HG03060 (cell line): ENCODE results near the gene LDLRAD4.

ENCODE experiments used
- ATAC-seq: cut with Tn5 transposase; IDR thresholded peaks from one replicate; pipeline ENCODE4 v1.9.1; 2021; ENCODE audit warnings: low read depth, moderate number of reproducible peaks; ENCODE audit not compliant: unreplicated experiment

LDLRAD4 gene

DNA sequence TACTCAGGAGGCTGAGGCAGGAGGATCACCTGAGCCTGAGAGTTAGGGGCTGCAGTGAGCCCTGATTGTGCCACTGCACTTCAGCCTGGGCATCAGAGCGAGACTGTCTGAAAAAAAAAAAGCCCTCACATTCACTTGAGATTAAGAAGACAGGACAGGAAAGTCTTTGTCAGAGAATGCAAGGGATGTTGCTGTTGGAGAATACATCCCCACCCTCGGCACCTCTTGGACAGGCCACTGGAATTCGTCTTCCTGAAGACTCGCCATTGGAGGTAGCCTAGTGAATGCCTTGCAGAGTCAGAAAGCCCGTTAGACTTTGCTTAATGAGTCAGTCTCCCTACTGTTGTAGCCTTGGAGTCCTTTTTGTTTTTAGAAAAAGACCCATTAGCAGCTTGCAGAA lies 302.2 kb downstream of the LDLRAD4 start:
- no peak for ATAC-seq

DNA sequence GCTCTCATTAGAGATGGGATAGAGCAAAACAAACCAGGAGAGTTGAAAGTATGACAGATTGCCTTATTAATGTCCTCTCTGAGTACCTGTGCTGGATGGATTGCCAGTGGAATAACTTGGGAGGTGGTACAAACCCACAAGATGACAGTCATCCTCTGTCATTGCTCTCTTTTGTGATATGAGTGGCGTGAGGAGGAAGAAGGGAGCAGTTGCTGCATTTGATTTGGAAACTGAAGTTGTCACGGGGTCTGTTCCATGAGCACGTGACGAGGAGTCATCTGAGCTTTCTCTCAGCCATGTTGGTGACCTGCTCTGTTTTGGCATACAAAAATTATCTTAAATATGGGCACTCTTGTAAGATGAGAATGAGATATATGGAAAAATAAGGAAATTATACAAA lies 302.9 kb downstream of the LDLRAD4 start:
- no peak for ATAC-seq

DNA sequence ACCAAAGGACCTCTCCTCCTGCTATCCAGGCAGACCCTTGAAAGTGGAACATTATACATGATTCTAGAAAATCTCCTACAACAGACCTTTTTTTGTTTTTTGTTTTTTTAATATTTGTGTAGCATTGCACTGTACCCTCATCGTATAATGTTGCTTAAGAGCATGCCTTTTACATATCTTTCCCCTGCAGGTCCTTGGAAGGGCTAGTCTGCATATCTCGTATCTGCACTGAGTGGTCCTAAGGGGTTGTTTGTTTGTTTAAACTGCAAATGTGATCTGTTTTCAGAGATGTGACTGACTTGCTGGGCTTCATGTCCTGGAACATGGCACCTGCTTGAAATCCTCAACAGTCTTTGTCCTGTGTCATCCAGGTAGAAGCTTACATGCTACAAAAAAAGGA lies 303.7 kb downstream of the LDLRAD4 start:
- no peak for ATAC-seq

DNA sequence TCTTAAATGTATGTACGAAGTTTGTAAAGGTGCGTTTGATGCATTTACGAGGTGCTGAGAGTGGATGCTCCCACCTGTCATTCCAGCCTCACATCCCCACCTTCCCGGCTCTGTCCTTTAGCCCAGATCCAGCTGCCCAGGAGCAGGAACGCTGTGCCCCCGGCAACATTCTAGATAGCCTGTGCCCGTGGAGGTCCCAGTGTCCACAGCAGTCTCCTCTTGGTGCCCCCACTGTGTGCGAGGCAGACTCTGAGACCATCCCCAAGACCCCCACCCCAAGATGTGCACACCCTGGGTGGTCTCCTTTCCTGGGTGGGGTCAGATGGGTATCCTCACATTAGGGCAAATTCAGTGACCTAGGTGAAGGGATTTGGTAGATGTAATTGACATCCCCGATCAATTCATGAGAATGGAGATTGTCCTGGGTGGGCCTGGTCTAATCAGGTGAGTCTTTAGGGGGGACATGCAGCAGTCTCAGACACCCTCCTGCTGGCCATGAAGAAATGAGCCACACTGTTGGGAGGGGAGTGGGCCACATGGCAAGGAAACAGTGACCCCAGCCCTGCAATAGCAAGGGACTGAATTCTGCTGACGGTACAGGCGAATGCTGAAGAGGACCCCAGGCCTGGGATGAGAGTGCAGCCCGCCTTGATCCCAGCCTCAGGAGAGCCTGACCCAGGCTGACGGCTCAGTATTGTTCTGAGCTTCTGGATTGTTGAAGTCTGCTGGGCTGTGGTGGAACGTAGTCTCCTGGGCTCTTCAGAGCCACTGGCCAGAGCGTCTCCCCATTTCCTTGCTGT lies 304.5 kb downstream of the LDLRAD4 start:
- no peak for ATAC-seq

DNA sequence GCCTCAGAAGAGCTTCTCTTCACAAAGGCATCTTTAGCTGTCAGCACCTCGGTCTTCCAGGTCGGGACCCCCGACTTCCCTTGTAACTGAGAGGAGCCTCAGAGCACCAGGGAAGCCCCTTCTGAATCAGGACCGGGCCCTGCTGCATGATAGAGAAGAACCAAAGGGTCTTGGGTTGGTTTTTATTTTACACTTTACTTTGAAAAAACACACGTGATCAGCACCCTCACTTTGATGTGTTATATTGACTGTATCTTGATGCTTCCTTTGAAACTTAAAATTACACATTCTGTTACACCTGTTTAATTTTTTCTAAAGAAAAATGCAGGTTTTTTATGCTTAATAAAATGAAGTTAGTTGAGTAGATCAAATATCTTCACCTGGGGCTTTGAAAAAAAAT lies 305.5 kb downstream of the LDLRAD4 start:
- ATAC-seq, result no peak

DNA sequence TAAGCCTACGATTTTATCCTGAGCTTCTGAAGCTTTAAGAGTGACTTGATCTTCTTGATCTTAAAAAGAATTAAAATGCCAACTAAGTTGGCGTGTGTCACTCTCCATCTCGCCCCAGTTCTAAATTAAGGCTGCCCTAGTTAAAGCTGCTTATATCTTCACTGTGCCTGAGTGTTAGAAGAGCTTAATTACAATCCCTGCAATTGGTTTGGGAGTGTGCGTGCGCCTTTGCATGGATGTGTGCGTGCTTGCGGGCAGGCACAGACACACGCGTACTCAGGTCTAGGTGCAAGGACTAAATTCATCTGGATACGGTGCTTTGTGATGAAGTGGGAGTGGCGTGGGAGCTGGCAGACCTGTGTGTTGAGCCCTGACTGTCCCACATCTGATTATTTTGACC lies 306.3 kb downstream of the LDLRAD4 start:
- ATAC-seq, result no peak

DNA sequence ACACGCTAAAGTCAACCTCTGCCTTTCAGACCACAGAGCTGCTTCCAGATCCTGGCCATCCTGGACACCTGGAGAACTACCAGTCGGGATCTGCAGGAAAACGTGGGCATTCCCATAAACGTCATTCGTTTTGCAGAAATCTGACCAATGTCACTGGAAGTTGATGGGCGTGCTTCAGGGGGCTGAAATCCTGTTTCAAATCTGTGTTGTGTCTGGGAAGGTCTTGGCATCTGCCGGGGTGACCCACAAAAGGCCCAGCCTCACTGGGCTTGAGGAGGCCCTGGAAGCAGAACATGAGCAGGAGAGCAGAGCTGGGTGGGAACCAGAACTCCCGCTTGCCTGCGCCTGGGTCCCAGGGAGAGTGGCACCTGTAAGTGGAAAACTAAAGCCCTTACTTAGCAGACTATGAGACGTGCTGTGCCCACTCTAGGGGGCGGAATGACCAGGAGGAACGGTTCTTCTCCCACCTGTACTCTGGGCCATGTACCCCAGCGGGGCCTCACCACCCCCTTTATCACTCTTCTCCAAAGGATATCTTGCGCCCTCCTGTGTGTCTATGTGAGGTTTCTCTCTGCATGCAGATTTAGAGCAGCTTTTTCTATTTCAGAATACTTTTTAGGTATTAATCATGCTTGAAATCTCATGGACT lies 306.9 kb downstream of the LDLRAD4 start:
- ATAC-seq, result no peak

DNA sequence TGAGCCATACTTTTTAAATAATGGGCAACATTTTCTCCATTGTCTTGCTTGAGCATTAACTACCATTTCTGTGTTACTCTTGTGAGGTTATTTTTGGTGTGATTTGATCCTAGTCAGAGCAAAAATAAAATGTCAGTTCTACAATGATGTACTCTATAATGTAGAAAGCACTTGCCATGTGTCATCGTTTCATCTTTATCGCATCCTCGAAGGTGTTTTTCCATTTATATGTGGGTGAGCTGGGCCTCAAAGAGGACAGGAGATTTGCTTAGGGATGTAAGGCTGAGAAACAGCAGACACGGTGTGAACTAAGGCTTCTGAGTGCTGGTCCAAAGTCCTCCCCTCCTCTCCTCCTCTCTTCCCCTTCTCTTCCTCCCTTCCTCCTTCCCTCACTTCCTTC lies 308.0 kb downstream of the LDLRAD4 start:
- no peak for ATAC-seq

DNA sequence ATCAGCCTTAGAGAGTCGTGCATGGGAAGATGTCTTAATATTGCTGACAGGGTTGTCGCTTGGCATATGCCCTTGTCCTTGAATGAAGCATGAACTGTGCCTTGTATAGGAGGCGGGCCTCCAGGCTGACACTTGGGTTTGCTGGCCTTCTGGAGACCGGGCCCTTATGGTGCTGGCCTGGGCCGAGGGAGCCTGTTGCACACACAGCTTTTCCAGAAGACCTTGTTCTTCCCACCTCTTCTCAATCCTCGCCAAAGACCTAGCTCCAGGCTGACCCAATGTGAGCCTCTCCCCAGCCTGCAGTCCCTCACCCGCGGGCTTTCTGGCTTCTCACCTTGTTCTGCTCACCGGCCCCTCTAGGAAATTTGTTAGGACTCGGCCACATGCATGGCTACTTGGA lies 308.7 kb downstream of the LDLRAD4 start:
- ATAC-seq, result no peak

DNA sequence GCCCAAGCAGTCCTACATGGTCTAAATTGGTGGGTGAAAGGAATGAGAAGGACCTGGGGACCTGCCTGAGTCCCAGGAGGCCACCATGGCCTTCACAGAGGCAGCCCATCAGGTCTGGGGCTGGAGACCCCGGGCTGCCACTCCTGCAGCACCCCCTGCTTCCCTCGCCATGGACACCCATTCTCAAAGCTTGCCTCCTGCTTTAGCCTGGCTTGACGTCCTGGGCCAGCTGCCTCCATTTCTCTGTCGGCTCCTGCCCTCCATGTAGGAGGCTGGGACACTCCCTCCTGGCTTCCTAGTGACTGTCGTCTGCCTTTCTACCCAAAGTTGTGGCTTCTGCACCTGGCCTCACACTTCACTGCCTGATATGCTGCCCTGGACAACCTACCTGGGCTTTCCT lies 309.2 kb downstream of the LDLRAD4 start:
- ATAC-seq, result no peak

DNA sequence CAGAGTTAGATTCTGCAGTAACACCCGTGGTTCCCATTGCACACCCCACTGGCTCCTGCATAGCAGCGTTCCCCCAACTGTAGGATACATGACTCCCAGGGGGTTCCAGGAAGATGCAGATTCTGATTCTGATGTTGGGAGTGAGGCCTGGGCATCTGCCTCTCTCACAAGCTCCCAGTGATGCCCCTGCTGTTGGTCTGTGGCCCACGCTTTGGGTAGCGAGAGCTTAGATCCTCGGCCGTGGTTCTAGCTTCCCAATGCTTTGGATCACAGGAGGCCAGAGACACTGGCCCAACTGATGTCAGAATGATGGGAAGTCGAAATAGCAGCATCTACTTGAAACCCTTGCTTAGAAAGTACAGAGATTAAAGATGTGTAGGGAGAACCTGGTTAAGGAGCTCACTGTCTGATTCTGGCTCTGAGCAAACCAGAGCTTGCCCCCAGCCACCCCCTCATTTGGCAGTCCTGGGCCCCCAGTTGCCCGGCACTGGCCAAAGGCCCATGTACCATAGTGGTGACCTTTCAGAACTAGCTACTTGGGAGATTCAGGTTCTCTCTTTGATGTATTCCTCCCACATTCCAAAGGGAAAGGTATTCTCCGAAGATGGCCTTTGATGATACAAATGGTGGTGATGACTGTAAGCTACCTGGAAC lies 310.3 kb downstream of the LDLRAD4 start:
- ATAC-seq, result no peak

DNA sequence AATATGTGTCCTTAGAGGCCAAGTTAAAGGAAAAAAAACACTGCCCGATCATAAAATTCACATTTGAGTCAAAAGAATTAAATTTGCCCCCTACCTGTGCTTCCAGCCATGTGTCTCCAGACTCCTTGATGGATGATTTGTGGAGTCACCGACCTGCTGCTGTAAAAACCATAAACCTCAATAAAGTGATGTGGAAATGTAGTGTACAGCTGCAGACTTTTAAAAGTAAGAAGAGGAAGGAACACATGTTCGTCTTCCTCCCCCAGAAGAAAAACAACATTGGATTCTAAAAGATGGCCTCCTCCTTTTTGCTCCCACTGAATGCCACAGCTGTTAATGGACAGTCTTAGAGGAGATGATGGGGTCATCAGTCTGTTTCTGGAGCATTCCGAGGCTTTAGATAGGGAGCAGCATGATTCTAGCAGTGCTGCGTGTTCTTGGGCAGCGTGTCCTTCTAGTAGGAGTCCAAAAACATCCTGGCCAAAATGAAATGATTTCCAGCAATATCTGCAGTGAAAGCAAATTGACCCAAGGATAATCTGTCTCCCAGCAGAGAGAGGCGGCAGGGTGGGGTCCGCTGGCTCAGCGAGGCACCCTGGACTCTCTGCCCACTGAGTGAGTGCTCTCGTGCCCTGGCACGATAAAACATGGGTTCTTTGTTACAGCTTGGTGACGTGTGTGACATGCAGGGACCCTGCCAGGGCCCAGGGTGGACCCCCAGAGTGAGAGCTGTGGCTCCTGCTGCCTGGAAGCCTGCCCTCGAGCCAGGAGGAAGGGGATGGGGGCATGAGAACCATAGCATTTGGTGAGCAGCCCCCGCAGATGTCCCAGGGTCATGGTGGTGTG lies 311.7 kb downstream of the LDLRAD4 start:
- ATAC-seq, result no peak

DNA sequence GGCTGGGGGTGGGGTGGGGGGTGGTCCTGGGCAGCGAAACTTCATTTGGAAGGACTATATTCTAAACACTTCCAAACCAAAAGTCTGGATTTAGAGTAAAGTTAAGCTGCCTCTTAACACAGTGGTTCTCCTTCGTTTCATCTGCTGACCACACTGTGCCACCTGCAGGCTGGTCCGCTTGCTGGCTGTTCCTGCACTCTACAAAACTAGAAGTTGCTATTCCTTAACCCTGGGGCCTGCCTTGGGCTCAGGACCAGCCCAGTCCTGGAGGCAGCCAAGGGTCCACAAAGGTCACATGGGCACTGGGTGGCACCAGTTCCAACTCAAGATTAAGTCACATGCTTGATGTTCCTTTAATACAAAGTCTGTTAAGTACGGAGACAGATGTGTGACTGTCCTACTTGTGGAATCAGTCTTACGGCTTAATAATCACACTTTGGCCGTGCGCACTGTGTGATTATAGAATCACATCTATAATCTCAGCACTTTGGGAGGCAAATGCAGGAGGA lies 312.4 kb downstream of the LDLRAD4 start:
- ATAC-seq, result no peak

DNA sequence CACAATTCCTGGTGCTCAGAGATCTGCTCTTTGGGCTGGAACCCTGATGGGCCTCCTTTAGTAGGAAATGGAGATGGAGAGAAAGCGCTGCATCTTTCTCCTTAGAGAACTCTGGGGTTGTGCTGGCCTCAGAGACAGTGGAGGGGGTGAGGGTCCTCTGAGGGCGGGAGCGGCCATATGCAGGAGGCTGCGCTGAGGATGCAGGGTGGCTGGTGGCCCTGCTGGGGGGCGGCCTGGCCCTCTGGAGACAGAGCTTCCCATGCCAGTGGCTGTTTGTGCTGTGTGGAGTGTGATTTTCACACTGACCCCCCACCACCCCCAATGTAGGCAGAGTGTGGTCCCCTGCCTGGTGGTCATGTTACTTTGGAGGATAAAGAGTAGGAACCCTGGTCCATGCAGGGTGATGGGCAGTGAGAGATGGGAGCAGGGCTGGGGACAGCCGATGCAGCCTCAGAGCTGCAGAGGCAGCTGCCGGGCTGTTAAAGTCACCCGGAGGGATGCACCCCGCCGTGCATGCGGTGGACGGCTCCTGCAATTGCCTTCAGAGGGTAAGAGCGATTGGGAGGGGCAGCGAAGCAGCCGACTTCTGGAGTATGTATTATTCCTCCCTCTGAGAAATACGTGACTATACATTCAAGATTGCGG lies 313.2 kb downstream of the LDLRAD4 start:
- no peak for ATAC-seq

DNA sequence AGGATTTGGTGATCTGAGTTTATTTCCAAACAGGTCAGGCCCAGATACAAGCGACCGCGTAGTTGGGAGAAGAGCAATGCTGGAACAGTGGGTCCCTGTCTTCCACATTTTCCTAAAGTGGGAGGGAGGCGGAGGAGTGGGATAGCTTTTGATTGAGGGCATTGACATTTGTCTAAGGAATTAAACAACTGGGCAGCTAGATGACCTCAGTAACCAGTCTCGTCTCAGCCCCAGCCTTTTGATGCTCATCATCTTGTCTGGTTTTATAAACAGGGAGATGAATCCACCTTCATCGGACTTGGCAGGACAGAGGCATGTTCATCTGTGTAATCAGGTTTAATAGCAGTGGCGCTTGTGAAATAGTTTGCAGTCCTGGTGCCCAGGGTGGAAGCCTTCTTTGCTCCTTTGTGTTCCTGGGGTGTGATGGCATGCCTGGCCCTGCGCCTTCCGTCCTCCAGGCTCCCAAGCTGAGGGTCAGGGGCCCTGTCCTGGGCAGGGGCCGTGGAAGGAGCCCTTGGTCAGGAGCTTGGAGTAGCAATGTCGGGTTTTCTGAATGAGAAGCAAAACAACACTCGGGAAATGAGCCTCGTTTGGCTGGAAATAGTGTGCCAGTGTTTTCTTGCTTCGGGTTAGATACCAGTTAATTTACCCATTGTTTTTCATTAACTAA lies 314.0 kb downstream of the LDLRAD4 start:
- ATAC-seq, result no peak

DNA sequence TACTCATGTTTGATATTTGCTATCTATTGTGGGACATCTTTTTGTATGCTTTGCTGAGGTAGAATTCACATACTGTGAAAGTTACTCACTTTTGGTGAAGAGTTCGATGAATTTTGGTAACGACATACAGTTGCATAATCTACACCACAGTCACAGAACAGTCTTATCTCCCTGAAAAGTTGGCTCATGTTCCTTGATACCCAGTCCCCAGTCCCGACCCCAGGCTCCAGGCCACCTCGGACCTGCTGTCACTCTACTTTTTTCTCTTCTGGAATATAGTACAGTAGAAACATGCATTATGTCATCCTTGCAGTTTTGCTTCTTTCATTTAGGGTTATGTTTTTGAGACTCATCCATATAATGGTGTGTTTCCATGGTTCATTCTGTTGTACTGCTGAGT lies 316.1 kb downstream of the LDLRAD4 start:
- no peak for ATAC-seq

DNA sequence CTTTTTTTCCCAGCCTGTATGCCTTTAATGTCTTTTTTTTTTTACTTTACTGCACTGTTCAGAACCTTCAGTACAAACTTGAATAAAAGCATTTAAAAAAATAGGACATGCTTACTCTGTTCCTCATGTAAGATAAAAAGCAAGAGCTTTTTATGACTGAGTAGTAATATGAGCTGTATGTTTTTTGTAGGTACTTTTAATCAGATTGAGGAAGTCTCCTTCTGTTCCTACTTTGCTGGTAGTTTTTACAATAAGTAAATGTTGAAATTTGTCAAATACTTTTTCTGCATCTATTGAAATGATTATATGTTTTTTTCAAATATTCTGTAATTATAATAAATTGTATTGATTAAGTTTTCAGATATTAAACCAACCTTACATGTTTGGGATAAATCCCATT lies 318.0 kb downstream of the LDLRAD4 start:
- ATAC-seq, result no peak

DNA sequence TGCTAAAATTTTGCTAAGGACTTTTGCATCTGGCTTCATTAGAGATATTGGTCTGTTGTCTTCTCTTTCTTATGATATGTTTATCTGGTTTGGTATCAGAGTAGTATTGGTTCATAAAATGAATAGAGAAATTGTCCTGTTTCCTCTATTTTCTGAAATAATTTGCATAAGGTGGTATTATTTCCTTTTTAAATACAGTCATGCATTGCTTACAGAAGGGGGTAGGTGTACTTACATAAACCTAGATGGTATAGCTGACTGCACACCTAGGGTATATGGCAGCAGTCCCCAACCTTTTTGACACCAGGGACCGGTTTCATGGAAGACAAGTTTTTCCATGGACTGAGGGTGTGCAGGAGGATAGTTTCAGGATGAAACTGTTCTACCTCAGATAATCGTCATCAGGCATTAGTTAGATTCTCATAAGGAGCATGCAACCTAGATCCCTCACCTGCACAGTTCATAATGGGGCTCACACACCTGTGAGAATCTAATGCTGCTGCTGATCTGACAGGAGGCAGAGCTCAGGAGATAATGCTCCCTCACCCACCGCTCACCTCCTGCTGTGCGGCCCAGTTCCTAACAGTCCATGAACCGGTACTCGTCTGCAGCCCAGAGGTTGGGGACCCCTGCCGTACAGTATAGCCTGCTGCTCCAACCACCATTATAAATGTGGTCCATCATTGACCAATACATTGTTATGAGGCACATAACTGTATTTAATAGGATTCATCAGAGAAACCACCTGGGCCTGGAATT lies 318.6 kb downstream of the LDLRAD4 start:
- no peak for ATAC-seq

DNA sequence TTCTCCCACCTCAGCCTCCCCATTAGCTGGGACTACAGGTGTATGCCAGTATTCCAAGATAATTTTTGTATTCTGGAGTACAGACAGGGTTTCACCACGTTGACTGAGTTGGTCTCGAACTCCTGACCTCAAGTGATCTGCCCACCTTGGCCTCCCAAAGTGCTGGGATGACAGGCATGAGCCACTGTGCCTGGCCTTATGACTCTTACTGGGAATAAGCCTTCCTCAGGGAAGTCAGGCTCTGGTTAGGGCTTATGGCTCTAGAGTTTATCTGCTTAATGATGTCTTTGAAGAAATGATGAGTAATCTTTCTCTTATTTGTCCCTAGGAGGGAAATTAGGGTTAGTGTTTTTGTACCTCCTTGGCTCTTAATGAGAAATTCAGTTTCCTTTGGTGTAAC lies 320.1 kb downstream of the LDLRAD4 start:
- no peak for ATAC-seq
